Right lobe of liver (tissue), 4 donors: ENCODE measurements around the gene SLC45A1.

Source experiments
- CTCF ChIP-seq, 4 donors: fragments of 200-600 bp in 3 of 4; fragments of 450-650 bp in 1 of 4; IDR thresholded peaks; one replicate each; pipeline versions ENCODE4 v1.5.1 to v1.8.0; 2016 to 2022; ENCODE audit warnings: antibody characterized with exemption in 4 of 4, mild to moderate bottlenecking in 2 of 4
- POLR2A ChIP-seq: fragments of 450-650 bp; IDR thresholded peaks from one replicate; pipeline ENCODE4 v1.6.1; 2017; ENCODE audit warnings: antibody characterized with exemption, mild to moderate bottlenecking
- donor health status: DM: no; HTN: no; CAD: no.
- donor health status: DM: no; HTN: no; CAD: no.
- donor health status: DM: no; HTN: yes; CAD: no.

- TF ChIP-seq CTCF (IDR thresholded peaks at IDR 0.05): no peak
- TF ChIP-seq POLR2A: no peak
These were observed 24.2 kb upstream of the SLC45A1 start for GRCh38 chr1:8293641-8294169.
